NCI-H510A (cell line): ENCODE measurements around the gene PCBP1.
"Not testable (repeated sequence)": the region's sequence is repeated elsewhere in the genome, so short reads cannot be mapped to it uniquely, and the experiment has no call there.

ENCODE experiments used
- DNase-seq: peaks from one replicate; lab custom pipeline; 2025; lab: John Stamatoyannopoulos, UW

Gene PCBP1

DNA sequence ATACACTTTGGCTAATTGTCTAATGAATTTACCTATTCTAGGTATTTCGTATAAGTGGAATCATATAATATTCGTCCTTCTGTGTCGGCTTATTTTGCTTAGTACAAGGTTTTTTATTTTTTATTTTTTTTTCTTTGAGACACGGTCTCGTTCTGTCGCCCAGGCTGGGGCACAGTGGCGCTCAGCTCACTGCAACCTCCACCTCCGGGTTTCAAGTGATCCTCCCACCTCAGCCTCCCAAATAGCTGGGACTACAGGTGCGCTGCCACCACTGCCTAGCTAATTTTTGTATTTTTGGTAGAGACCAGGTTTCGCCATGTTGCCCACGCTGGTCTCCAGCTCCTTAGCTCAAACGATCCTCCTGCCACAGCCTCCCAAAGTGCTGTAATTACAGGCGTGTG, 38.2 kb downstream of the PCBP1 start:
- no peak for DNase-seq

- DNase-seq, result no peak
Measured at GRCh38 chr2:70126413-70126812, 39.1 kb downstream of the PCBP1 start.

- DNase-seq, result no peak
Measured at GRCh38 chr2:70128005-70128404, 40.7 kb downstream of the PCBP1 start.

DNA sequence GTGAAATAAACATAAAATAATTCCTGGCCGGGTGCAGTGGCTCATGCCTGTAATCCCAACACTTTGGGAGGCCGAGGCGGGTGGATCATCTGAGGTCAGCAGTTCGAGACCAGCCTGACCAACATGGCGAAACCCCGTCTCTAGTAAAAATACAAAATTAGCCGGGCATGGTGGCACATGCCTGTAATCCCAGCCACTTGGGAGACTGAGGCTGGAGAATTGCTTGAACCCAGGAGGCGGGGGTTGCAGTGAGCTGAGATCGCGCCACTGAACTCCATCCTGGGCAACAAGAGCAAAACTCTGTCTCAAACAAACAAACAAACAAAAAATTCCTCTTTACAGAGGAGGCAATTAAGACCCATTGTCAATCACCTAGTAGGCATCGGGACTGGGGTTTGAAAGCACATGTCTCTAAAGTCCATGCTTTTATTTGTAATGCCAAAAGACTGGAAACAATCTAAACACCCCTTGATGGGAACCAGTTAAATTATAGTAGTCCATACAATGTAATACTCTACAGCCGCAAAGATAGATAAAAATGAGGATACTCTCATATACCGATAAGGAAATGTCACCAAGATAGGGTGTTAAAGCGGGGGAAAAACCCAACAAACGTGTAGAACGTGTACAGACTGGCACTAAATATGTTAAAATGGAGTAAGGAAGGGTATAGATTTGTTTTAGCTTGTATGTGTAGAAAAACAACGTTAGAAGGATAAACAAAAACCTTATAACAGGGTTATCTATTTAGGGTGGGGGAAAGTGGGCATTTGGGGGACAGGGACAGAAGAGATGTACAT, 44.3 kb downstream of the PCBP1 start:
- not testable (repeated sequence) for DNase-seq

DNA sequence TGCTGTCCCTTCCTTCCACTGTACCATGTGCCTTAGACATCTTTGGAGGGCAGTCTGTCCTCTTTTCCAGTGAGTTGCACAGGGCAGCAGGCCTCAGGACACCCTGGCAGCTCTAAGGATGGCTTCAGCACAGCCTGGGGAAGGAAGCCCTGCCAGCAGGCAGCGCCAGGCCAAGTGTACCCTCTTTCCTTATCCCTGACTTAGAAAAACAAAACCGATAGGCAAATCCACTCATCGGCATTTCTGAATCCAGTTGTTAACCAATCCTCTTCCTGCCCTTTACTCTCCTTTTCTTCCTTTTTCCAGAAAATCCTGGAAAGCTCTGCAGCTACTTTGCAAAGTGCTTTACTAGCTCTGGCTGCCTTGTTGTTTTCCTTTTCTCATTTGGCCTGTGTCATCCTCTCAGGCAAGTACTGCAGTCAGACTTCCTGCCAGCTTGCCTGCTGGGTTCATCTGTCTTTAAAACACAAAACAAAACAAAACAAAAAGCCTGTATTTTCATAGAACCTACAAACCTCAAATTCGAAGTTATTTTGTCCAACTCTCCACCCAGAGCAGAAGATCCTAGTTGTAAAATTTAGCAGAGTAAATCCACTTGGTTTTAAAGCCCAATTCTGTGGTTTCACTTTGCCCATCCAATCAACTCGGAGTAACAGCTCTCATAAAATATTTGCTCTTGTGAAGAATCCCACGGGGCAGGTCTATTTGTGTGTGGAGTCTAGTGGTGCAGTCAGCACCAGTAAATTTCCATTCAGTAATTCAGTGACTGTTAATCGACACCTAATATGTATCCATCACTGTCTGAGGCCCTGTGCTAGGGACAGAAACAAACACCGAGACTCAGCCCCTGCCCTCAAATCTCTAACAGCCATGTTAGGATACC, 45.2 kb downstream of the PCBP1 start:
- DNase-seq, result peak; percentile 46

- DNase-seq, result no peak
Measured at GRCh38 chr2:70133127-70133452, 45.8 kb downstream of the PCBP1 start.

- no peak for DNase-seq
Measured at GRCh38 chr2:70133491-70134322, 46.4 kb downstream of the PCBP1 start.

DNA sequence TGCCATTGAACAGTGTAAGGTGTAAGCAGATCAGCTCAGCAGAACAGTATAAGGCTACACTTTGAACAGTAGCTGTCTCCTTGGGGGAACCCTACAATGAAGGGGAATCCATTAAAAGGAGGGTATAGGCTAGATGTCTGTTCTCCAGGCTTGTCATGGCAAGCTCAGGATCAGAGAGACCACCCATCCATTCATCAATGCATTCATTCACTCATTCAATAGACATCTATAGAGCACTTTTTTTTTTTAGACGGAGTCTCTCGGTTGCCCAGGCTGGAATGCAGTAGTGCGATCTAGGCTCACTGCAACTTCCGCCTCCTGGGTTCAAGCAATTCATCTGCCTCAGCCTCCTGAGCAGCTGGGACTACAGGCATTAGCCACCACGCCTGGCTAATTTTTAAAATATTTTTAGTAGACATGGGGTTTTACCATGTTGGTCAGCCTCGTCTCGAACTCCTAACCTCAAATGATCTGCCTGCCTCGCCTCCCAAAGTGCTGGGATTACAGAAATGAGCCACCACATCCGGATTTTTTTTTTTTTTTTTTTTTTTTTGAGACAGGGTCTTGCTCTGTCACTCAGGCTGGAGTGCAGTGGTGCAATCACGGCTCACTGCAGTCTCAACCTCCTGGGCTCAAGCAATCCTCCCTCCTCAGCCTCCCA, 47.2 kb downstream of the PCBP1 start:
- DNase-seq, result not testable (repeated sequence)
